ENCODE measurements around the gene CKB.

CKB gene

GRCh38 chr14:103522649-103523574, at the start of gene CKB:
Gene CKB, minus strand, starts transcription at chr14:103522830. Its CDS starts 337 bp downstream, at chr14:103522493.
- TF ChIP-seq, protein P1, sequence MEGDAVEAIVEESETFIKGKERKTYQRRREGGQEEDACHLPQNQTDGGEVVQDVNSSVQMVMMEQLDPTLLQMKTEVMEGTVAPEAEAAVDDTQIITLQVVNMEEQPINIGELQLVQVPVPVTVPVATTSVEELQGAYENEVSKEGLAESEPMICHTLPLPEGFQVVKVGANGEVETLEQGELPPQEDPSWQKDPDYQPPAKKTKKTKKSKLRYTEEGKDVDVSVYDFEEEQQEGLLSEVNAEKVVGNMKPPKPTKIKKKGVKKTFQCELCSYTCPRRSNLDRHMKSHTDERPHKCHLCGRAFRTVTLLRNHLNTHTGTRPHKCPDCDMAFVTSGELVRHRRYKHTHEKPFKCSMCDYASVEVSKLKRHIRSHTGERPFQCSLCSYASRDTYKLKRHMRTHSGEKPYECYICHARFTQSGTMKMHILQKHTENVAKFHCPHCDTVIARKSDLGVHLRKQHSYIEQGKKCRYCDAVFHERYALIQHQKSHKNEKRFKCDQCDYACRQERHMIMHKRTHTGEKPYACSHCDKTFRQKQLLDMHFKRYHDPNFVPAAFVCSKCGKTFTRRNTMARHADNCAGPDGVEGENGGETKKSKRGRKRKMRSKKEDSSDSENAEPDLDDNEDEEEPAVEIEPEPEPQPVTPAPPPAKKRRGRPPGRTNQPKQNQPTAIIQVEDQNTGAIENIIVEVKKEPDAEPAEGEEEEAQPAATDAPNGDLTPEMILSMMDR (conservative IDR thresholded peaks at IDR 0.05; ENCODE audit: control insufficient read depth, insufficient read depth, low read depth, low read length) = no peak
- peak within 1 kb of the TSS; percentile 7 for H3K4me3 ChIP-seq (ENCODE audit: control insufficient read depth, low read depth, low read length)
- no peak for DNase-seq (ENCODE audit: low read depth)

DNA sequence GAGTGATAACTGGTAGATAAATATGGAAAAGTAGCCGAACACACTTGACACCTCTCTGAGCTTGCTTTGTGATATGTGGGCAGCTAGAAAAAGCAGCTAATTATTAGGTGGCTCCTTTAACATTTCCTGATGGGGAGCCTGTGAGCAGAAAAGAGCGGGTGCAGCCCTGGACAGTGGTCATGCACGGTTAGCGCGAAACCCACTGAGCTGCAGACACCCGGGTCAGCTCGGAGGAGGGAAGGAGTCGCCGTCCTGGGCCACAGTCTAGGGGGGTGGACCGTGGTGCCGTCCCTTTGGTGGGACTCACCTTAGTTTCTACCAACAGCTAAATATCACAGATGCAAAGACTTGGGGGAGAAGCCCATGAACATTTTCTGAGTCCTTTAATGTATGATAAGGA, 46.8 kb upstream of the CKB start:
- TF ChIP-seq, protein P1 (conservative IDR thresholded peaks at IDR 0.05; ENCODE audit: control insufficient read depth, insufficient read depth, low read depth, low read length) = no peak
- H3K4me3 ChIP-seq (ENCODE audit: control insufficient read depth, low read depth, low read length) = no peak overlapping the region
- no peak for DNase-seq (ENCODE audit: low read depth)

- H3K4me3 ChIP-seq (ENCODE audit: control insufficient read depth, low read depth, low read length) = no peak overlapping the region
- DNase-seq (ENCODE audit: low read depth) = no peak
- TF ChIP-seq, protein P1 (conservative IDR thresholded peaks at IDR 0.05; ENCODE audit: control insufficient read depth, insufficient read depth, low read depth, low read length) = no peak
These were observed 46.3 kb upstream of the CKB start for GRCh38 chr14:103568952-103569351.

- H3K4me3 ChIP-seq (ENCODE audit: control insufficient read depth, low read depth, low read length) = peak overlapping the region; percentile 87
- DNase-seq (ENCODE audit: low read depth) = no peak
- TF ChIP-seq, protein P1 (conservative IDR thresholded peaks at IDR 0.05; ENCODE audit: control insufficient read depth, insufficient read depth, low read depth, low read length) = no peak
These were observed 41.3 kb upstream of the CKB start for GRCh38 chr14:103563844-103564505.

- H3K4me3 ChIP-seq (ENCODE audit: control insufficient read depth, low read depth, low read length) = peak overlapping the region; percentile 87
- no peak for DNase-seq (ENCODE audit: low read depth)
- TF ChIP-seq, protein P1 (conservative IDR thresholded peaks at IDR 0.05; ENCODE audit: control insufficient read depth, insufficient read depth, low read depth, low read length) = no peak
These were observed 40.6 kb upstream of the CKB start for GRCh38 chr14:103563226-103563620.

DNA sequence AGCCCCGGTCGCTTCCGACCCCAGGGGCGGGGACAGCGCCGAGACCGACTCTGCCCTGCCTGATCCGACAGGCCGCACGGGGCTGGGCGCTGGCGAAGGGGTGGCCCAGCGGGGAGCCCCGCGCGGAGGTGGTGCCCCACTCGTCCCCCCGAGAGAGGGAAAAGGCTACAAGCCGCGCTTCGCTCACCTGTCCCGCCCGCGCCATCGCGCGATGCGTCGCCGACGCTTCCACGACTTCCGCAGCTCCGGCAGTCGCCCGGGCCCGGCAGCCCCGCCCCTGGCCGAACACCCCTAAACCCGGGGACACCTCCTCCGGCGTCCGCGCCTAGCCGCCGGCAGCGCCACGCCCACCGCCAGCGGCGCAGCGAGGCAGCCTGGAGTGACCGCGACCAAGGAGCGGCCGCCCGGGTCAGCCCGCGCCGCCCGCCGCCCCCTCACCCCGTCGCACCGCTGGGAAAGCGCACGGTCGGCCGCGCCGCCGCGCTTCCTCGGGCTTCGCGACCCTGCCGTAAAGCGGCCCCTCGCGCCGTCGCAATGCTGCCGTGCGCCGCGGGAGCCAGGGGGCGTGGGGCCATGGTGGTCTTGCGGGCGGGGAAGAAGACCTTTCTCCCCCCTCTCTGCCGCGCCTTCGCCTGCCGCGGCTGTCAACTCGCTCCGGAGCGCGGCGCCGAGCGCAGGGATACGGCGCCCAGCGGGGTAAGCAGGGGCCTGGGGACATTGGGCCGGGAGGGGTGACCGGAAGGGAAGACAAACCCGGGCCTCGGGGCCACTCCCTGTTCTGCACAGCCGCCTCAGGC, 40.0 kb upstream of the CKB start, which contains the start of the genes BAG5 and COA8:
TSS of gene BAG5 (minus strand) at position 229 of the 797 bp plus-strand sequence. CDS start 1,493 bp downstream, outside the sequence.
TSS of gene COA8 (plus strand) at position 532 of the 797 bp plus-strand sequence. CDS start at position 574, 42 bp downstream.
- DNase-seq (ENCODE audit: low read depth) = peak; percentile 76
- TF ChIP-seq, protein P1 (conservative IDR thresholded peaks at IDR 0.05; ENCODE audit: control insufficient read depth, insufficient read depth, low read depth, low read length) = no peak
- peak within 1 kb of the TSS; percentile 87 for H3K4me3 ChIP-seq (ENCODE audit: control insufficient read depth, low read depth, low read length)
